Stimulated activated CD4-positive, alpha-beta T cell treated with anti-CD3 and anti-CD28 coated beads, Interleukin-12 subunit alpha, Interleukin-12 subunit beta, amount 100 ng/mL, for 24 hours (primary cell): ENCODE measurements around the gene GRID2.
"Not testable (repeated sequence)": the region's sequence is repeated elsewhere in the genome, so short reads cannot be mapped to it uniquely, and the experiment has no call there.

Experiments
- DNase-seq, 2 experiments: peaks; one replicate each; pipeline ENCODE4 v3.0.0-alpha.2; 2020; ENCODE audit warnings: low read depth in 2 of 2

GRID2 gene

GRCh38 chr4:92305148-92305877 is 1.5 kb downstream of the GRID2 start:
- no peak for DNase-seq

- no peak for DNase-seq
Observed at GRCh38 chr4:92305878-92306520, 2.2 kb downstream of the GRID2 start.

GRCh38 chr4:92307181-92307580 is 3.4 kb downstream of the GRID2 start:
- no peak for DNase-seq

GRCh38 chr4:92307866-92308265 is 4.1 kb downstream of the GRID2 start:
- DNase-seq: no peak

GRCh38 chr4:92317047-92317446 is 13.3 kb downstream of the GRID2 start:
- DNase-seq: no peak

- DNase-seq: no peak
Observed at GRCh38 chr4:92328095-92328494, 24.3 kb downstream of the GRID2 start.

GRCh38 chr4:92333016-92333415 is 29.2 kb downstream of the GRID2 start:
- no peak for DNase-seq

- no peak for DNase-seq
Observed at GRCh38 chr4:92334716-92335350, 31.1 kb downstream of the GRID2 start.

- DNase-seq: no peak
Observed at GRCh38 chr4:92339676-92340075, 35.9 kb downstream of the GRID2 start.

- DNase-seq: no peak
Observed at GRCh38 chr4:92344216-92344615, 40.5 kb downstream of the GRID2 start.

- DNase-seq: no peak
Observed at GRCh38 chr4:92346289-92346688, 42.5 kb downstream of the GRID2 start.

- no peak for DNase-seq
Observed at GRCh38 chr4:92357966-92358365, 54.2 kb downstream of the GRID2 start.

GRCh38 chr4:92359491-92359890 is 55.7 kb downstream of the GRID2 start:
- no peak for DNase-seq

GRCh38 chr4:92362028-92362427 is 58.3 kb downstream of the GRID2 start:
- no peak for DNase-seq

GRCh38 chr4:92368653-92369052 is 64.9 kb downstream of the GRID2 start:
- no peak for DNase-seq

GRCh38 chr4:92381616-92382015 is 77.8 kb downstream of the GRID2 start:
- no peak for DNase-seq

- DNase-seq: no peak
Observed at GRCh38 chr4:92382128-92382527, 78.4 kb downstream of the GRID2 start.

- DNase-seq: no peak
Observed at GRCh38 chr4:92387459-92388069, 83.8 kb downstream of the GRID2 start.

- no peak for DNase-seq
Observed at GRCh38 chr4:92399032-92399431, 95.3 kb downstream of the GRID2 start.

GRCh38 chr4:92403525-92403924 is 99.8 kb downstream of the GRID2 start:
- not testable (repeated sequence) for DNase-seq

GRCh38 chr4:92406488-92406887 is 102.7 kb downstream of the GRID2 start:
- DNase-seq: no peak

GRCh38 chr4:92421920-92422319 is 118.2 kb downstream of the GRID2 start:
- DNase-seq: no peak
